ENCODE data around the gene CSGALNACT2.
"Not testable (repeated sequence)": the region's sequence is repeated elsewhere in the genome, so short reads cannot be mapped to it uniquely, and the experiment has no call there.

The CSGALNACT2 gene

DNA sequence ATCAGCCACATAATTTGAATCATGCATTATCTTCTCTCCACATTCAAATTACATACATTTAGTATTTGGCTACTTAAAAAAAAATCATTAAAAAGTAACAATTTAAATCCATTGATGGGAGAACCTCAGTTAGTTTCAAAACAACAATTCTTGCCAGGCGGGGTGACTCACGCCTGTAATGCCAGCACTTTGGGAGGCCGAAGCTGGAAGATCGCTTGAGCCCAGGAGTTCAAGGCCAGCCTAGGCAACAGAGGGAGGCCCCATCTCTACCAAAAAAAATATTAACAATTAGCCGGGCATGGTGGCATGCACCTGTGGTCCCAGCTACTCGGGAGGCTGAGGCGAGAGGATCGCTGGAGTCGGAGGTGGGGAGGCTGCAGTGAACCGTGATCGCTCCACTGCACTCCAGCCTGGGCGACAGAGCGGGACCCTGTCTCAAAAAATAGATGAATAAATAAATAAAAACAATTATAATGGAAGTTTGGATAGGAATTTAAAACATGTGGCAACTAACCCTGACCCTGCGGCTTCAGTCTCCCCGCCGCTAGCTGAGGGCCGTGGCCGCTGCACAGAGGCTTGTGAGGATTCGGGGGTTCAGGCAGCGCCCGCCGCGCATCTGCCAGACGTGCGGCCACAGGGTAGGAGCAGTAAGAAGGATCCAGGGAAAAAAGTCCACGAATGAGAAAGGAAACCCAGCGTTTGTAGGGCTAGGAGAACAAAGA is 1.1 kb upstream of the CSGALNACT2 start:
- no peaks in the 10 kb centered on the region for H3K36me3 ChIP-seq
- H3K4me2 ChIP-seq, result peak overlapping the region; percentile 81
- H3K9ac ChIP-seq, result peak overlapping the region; percentile 89
- H4K20me1 ChIP-seq, result peaks cover 17% of the 10 kb centered on the region
- no peaks in the 10 kb centered on the region for H3K9me3 ChIP-seq
- peak overlapping the region; percentile 94 for H3K4me3 ChIP-seq
- no peaks in the 10 kb centered on the region for H3K27me3 ChIP-seq
- peak overlapping the region; percentile 94 for H3K27ac ChIP-seq
- no peak for TF ChIP-seq Cebpa-rat (IDR thresholded peaks at IDR 0.05)
- H3K4me1 ChIP-seq, result peaks cover 69% of the 10 kb centered on the region

DNA sequence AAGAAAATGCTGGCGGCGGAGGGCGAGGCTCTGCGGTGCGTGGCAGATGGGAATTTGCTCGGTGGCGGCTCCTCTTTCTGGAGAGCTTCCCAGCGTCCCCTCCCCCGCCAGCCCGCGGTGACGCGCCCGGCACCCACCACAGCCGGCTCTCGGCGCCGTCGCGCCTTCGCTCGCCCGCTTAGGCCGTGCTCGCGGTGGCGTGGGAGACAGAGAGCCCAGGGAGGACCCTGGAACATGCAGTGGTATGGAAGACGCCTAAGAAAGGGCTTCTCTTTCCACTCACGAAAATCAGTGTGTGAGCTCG is 576 bp upstream of the CSGALNACT2 start:
- H3K9ac ChIP-seq, result peak overlapping the region; percentile 89
- no peaks in the 10 kb centered on the region for H3K36me3 ChIP-seq
- H3K9me3 ChIP-seq, result no peaks in the 10 kb centered on the region
- no peak for TF ChIP-seq Cebpa-rat (IDR thresholded peaks at IDR 0.05)
- H3K4me3 ChIP-seq, result peak overlapping the region; percentile 94
- no peaks in the 10 kb centered on the region for H3K27me3 ChIP-seq
- H3K27ac ChIP-seq, result peak overlapping the region; percentile 94
- peaks cover 73% of the 10 kb centered on the region for H3K4me1 ChIP-seq
- H4K20me1 ChIP-seq, result peaks cover 22% of the 10 kb centered on the region
- H3K4me2 ChIP-seq, result peak overlapping the region; percentile 81

DNA sequence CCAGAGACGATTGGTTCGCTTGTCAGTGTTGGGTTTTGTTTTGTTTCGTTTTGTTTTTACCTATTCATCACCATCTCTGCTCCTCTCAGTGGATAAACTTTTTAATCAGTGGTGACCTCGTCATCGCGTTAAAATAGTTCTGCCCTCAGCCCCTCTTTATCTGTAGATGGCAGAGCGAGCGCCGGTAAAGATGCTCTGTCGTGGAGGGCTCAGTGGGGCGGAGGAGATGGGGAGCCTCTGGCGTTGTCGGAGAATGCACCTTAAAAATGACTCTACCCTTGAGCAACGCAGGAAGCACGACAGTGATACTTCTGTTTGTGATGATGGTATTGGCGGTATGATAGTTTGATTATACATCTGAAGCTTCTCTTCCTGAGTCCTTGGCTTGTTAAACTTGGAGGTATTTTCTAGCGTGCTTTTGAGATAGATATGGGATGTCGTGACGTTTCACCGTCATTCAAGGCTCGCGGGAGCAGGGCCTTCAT is 554 bp downstream of the CSGALNACT2 start:
- H3K9ac ChIP-seq, result peak overlapping the region; percentile 89
- peak overlapping the region; percentile 94 for H3K27ac ChIP-seq
- H3K4me1 ChIP-seq, result peaks cover 62% of the 10 kb centered on the region
- no peaks in the 10 kb centered on the region for H3K27me3 ChIP-seq
- H3K9me3 ChIP-seq, result no peaks in the 10 kb centered on the region
- H4K20me1 ChIP-seq, result peaks cover 34% of the 10 kb centered on the region
- no peaks in the 10 kb centered on the region for H3K36me3 ChIP-seq
- TF ChIP-seq Cebpa-rat (IDR thresholded peaks at IDR 0.05), result no peak
- H3K4me3 ChIP-seq, result peak overlapping the region; percentile 94
- H3K4me2 ChIP-seq, result peak overlapping the region; percentile 81

DNA sequence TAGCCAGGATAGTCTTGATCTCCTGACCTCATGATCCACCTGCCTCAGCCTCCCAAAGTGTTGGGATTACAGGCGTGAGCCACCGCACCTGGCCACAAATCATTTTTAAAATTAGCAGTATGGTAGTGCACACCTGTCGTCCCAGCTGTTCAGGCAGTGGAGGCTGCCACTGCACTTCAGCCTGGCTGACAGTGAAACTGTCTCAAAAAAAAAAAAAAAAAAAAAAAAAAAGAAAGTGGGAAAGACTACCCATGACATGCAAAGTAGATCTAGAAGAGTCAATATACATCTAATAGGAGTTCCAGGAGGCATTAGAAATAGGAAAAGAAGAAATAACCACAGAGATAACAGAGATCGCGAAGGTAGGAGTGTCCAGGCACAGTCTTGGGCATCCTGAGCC is 3.2 kb downstream of the CSGALNACT2 start:
- Histone ChIP-seq H3K27ac (peak overlapping the region; percentile 11; the same call in 1 of the 2 replicates), H4K20me1 (peaks cover 59% of the 10 kb centered on the region), H3K4me3 (no peak overlapping the region), H3K4me1 (peaks cover 60% of the 10 kb centered on the region), H3K9me3 (peaks cover 5% of the 10 kb centered on the region), H3K9ac (no peak overlapping the region), H3K36me3 (no peaks in the 10 kb centered on the region), H3K4me2 (peak overlapping the region; percentile 81), H3K27me3 (no peaks in the 10 kb centered on the region)
- TF ChIP-seq Cebpa-rat (IDR thresholded peaks at IDR 0.05), result no peak

DNA sequence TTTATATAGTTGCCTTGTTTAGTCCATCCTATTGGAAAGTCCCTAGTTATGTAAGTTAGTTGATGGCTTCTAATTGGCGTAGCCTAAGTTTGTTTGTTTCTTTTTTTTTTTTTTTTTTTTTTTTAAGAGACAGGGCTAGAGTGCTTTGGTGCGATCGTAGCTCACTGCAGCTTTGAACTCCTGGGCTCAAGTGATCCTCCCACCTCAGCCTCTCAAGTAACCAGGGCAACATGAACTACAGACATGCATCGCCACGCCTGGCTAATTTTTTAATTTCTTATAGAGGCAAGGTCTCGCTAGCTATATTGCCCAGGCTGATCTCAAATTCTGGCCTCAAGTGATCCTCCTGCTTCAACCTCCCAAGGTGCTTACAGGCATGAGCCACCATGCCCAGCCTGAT is 7.1 kb downstream of the CSGALNACT2 start:
- peaks cover 35% of the 10 kb centered on the region for H3K4me1 ChIP-seq
- H3K4me2 ChIP-seq, result peak overlapping the region; percentile 38; the same call in 1 of the 2 replicates
- H3K27ac ChIP-seq, result no peak overlapping the region
- H3K4me3 ChIP-seq, result no peak overlapping the region
- H3K9me3 ChIP-seq, result peaks cover 40% of the 10 kb centered on the region
- peaks cover 56% of the 10 kb centered on the region for H4K20me1 ChIP-seq
- no peak overlapping the region for H3K9ac ChIP-seq
- no peak for TF ChIP-seq Cebpa-rat (IDR thresholded peaks at IDR 0.05)
- H3K36me3 ChIP-seq, result peaks cover 8% of the 10 kb centered on the region; the same call in 1 of the 2 replicates
- no peaks in the 10 kb centered on the region for H3K27me3 ChIP-seq

DNA sequence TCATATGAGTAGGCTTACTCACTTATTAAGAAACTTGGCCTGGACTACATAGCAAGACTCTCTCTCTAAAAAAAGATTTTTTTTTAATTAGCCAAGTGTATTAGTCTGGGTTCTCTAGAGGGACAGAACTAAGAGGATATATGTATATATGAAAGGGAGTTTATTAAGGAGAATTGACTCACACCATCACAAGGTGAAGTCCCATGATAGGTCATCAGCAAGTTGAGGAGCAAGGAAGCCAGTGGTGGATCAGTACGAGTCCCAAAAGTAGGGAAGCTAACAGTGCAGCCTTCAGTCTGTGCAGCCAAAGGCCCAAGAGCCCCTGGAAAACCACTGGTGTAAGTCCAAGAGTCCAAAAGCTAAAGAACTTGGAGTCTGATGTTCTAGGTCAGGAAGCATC is 7.7 kb downstream of the CSGALNACT2 start:
- not testable (repeated sequence) for H3K27ac ChIP-seq, H3K4me2 ChIP-seq, H3K27me3 ChIP-seq, H3K9ac ChIP-seq, H3K36me3 ChIP-seq, H3K4me3 ChIP-seq
- Histone ChIP-seq H3K4me1 (peaks cover 29% of the 10 kb centered on the region), H4K20me1 (peaks cover 56% of the 10 kb centered on the region), H3K9me3 (peaks cover 40% of the 10 kb centered on the region)

DNA sequence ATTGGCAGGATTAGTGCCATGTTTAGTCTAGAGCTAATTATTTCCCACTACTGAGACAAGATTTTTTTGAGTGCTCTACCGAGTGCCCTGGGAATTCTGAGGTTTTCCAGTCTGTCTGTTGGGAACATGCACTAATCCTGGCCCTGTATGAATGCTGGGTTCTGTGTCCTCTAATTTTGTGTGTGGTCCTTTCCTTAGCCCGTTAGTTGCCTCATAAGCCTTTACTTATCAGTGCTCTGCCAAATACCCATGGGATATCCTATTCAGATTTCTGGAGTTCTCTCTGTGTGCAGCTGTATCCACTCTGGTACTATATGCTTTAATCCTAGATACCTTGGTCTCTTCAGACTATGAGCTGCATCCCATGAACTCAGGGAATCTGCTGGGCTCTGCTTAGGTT is 13.1 kb downstream of the CSGALNACT2 start:
- H3K4me2 ChIP-seq, result no peak overlapping the region
- H3K4me3 ChIP-seq, result no peak overlapping the region
- no peaks in the 10 kb centered on the region for H3K4me1 ChIP-seq
- H3K9ac ChIP-seq, result no peak overlapping the region
- no peak for TF ChIP-seq Cebpa-rat (IDR thresholded peaks at IDR 0.05)
- peaks cover 52% of the 10 kb centered on the region for H3K9me3 ChIP-seq
- no peaks in the 10 kb centered on the region for H3K27me3 ChIP-seq
- H4K20me1 ChIP-seq, result peaks cover 50% of the 10 kb centered on the region
- peaks cover 17% of the 10 kb centered on the region for H3K36me3 ChIP-seq
- H3K27ac ChIP-seq, result no peak overlapping the region

DNA sequence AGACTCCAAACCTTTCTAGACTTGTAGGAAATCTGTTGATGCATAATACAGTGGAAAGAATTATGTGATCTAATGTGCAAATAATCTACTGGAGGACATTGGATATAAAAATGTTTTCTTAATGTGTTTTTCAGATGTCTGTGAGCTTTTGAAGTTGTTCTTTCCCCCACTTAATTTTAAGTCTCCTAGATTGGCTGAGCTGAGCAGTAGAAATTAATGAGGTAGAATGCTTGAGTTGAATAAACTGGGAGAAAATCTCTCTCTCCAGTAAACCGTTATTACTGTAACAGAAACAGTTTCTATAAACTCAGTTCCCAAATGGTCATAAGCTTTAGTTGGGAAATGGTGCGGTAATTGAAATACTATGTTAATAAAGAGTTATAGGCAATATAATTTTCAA is 15.7 kb downstream of the CSGALNACT2 start:
- H4K20me1 ChIP-seq, result peaks cover 60% of the 10 kb centered on the region
- H3K9me3 ChIP-seq, result peaks cover 28% of the 10 kb centered on the region
- no peak overlapping the region for H3K27ac ChIP-seq
- no peak overlapping the region for H3K4me2 ChIP-seq
- H3K27me3 ChIP-seq, result no peaks in the 10 kb centered on the region
- H3K36me3 ChIP-seq, result peaks cover 15% of the 10 kb centered on the region
- no peak overlapping the region for H3K4me3 ChIP-seq
- peaks cover 5% of the 10 kb centered on the region; the same call in 1 of the 2 replicates for H3K4me1 ChIP-seq
- TF ChIP-seq Cebpa-rat (IDR thresholded peaks at IDR 0.05), result no peak
- H3K9ac ChIP-seq, result no peak overlapping the region

DNA sequence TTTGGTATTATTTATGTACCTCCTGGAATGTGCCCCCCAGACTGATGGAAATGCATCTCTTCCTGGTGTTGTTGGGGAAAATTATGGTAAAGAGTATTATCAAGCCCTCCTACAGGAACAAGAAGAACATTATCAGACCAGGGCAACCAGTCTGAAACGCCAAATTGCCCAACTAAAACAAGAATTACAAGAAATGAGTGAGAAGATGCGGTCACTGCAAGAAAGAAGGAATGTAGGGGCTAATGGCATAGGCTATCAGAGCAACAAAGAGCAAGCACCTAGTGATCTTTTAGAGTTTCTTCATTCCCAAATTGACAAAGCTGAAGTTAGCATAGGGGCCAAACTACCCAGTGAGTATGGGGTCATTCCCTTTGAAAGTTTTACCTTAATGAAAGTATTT is 17.0 kb downstream of the CSGALNACT2 start:
- peaks cover 57% of the 10 kb centered on the region for H4K20me1 ChIP-seq
- no peak overlapping the region for H3K9ac ChIP-seq
- peaks cover 11% of the 10 kb centered on the region for H3K36me3 ChIP-seq
- H3K9me3 ChIP-seq, result peaks cover 16% of the 10 kb centered on the region
- no peak for TF ChIP-seq Cebpa-rat (IDR thresholded peaks at IDR 0.05)
- no peaks in the 10 kb centered on the region for H3K27me3 ChIP-seq
- no peak overlapping the region for H3K27ac ChIP-seq
- H3K4me3 ChIP-seq, result no peak overlapping the region
- H3K4me1 ChIP-seq, result peaks cover 5% of the 10 kb centered on the region; the same call in 1 of the 2 replicates
- no peak overlapping the region for H3K4me2 ChIP-seq

DNA sequence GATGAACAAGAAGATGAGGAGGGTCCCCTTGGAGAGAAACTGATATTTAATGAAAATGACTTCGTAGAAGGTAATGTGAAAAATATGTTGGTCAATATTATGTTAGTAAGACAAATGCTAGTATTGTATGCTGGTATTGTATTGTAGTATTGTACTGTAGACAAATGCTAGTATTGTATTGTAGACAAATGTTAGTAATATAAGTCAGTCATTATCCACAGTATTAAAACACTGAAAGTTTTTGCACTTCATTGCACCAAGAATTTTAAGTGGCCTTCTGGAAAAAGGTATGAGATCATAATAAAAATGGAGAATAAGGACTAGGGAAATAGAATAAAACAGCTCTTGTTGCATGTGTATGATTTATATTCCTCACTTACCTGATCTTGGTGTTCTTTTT is 17.5 kb downstream of the CSGALNACT2 start:
- H3K4me1 ChIP-seq, result peaks cover 5% of the 10 kb centered on the region; the same call in 1 of the 2 replicates
- H3K9ac ChIP-seq, result no peak overlapping the region
- TF ChIP-seq Cebpa-rat (IDR thresholded peaks at IDR 0.05), result no peak
- no peak overlapping the region for H3K4me2 ChIP-seq
- H4K20me1 ChIP-seq, result peaks cover 57% of the 10 kb centered on the region
- H3K36me3 ChIP-seq, result peaks cover 16% of the 10 kb centered on the region
- no peaks in the 10 kb centered on the region for H3K27me3 ChIP-seq
- peaks cover 16% of the 10 kb centered on the region for H3K9me3 ChIP-seq
- no peak overlapping the region for H3K4me3 ChIP-seq
- H3K27ac ChIP-seq, result no peak overlapping the region

All from BLaER1 (cell line).